Activated CD8-positive, alpha-beta memory T cell treated with anti-CD3 and anti-CD28 coated beads for 36 hours (primary cell): ENCODE measurements around the gene FN3KRP. TPM values are rescaled to one million over a fixed set of nuclear protein-coding genes. Genes with fewer than 3 reads are reported as not detected.
"Not testable (repeated sequence)": the region's sequence is repeated elsewhere in the genome, so short reads cannot be mapped to it uniquely, and the experiment has no call there.

ENCODE experiments used
- CTCF ChIA-PET: fragments of 350-600 bp; sonication (Branson Sonifier 250); formaldehyde crosslinking; loops from one replicate; lab custom pipeline; 2021; ENCODE audit warnings: antibody characterized with exemption; lab: Charles Lee
- POLR2A ChIA-PET: fragments of 350-600 bp; sonication (Branson Sonifier 250); formaldehyde crosslinking; loops from one replicate; lab custom pipeline; 2021; ENCODE audit warnings: antibody characterized with exemption; lab: Charles Lee
- total RNA-seq, 2 experiments: library from RNA; stranded (reverse); gene quantifications; one replicate each; pipeline ENCODE4 v1.2.3, GENCODE V29; 2021

Gene FN3KRP
- total RNA-seq, 2 experiments from 2014 or later: 39.1 to 41.4 TPM

GRCh38 chr17:82734987-82735866, 18.7 kb downstream of the FN3KRP start, which contains the start of gene FN3K:
FN3K (plus strand) TSS chr17:82735615; CDS start chr17:82735637, 22 bp downstream.
- ChIA-PET CTCF (no interaction called here), POLR2A (no interaction called here)

- ChIA-PET CTCF (no interaction called here), POLR2A (no interaction called here)
These were observed 20.1 kb downstream of the FN3KRP start for GRCh38 chr17:82736511-82737185.

GRCh38 chr17:82737967-82738877, 21.7 kb downstream of the FN3KRP start:
- CTCF ChIA-PET: no interaction called here
- POLR2A ChIA-PET: no interaction called here

- ChIA-PET POLR2A (no interaction called here), CTCF (no interaction called here)
These were observed 24.6 kb downstream of the FN3KRP start for GRCh38 chr17:82740906-82741759.

- POLR2A ChIA-PET: no interaction called here
- CTCF ChIA-PET: interaction anchor here (1.2 kb wide), 1 partner anchor 75 kb away, joined by 4 read pairs; no protein-coding TSS in a partner anchor
These were observed 27.1 kb downstream of the FN3KRP start for GRCh38 chr17:82743344-82744219.

GRCh38 chr17:82744736-82745135, 28.2 kb downstream of the FN3KRP start:
- POLR2A ChIA-PET, CTCF ChIA-PET: not testable (repeated sequence)

GRCh38 chr17:82745524-82745923, 29.0 kb downstream of the FN3KRP start:
- CTCF ChIA-PET: no interaction called here
- POLR2A ChIA-PET: no interaction called here

- CTCF ChIA-PET: no interaction called here
- POLR2A ChIA-PET: no interaction called here
These were observed 32.2 kb downstream of the FN3KRP start for GRCh38 chr17:82748756-82749155.

- POLR2A ChIA-PET: no interaction called here
- CTCF ChIA-PET: no interaction called here
These were observed 33.9 kb downstream of the FN3KRP start for GRCh38 chr17:82750241-82750908.

GRCh38 chr17:82751171-82751570, 34.7 kb downstream of the FN3KRP start:
- CTCF ChIA-PET: no interaction called here
- POLR2A ChIA-PET: no interaction called here

- ChIA-PET CTCF (no interaction called here), POLR2A (no interaction called here)
These were observed 35.3 kb downstream of the FN3KRP start, which contains the start of gene TBCD for GRCh38 chr17:82751571-82752370. TBCD (plus strand) TSS chr17:82752065; CDS start chr17:82752194, 129 bp downstream.

- POLR2A ChIA-PET: no interaction called here
- CTCF ChIA-PET: interaction anchor here (1.2 to 1.4 kb wide), 2 partner anchors 28 to 84 kb away, joined by 3 to 5 read pairs; no protein-coding TSS in a partner anchor
These were observed 36.1 kb downstream of the FN3KRP start for GRCh38 chr17:82752371-82753200.

- POLR2A ChIA-PET: no interaction called here
- CTCF ChIA-PET: interaction anchor here (1.2 to 1.4 kb wide), 2 partner anchors 27 to 85 kb away, joined by 3 to 5 read pairs; no protein-coding TSS in a partner anchor
These were observed 36.6 kb downstream of the FN3KRP start for GRCh38 chr17:82753201-82753464.

- CTCF ChIA-PET: interaction anchor here (0.6 to 2.2 kb wide), 2 partner anchors 27 to 166 kb away, joined by 3 to 4 read pairs; no protein-coding TSS in a partner anchor
- POLR2A ChIA-PET: no interaction called here
These were observed 38.0 kb downstream of the FN3KRP start for GRCh38 chr17:82754297-82755208.
